Testis (tissue), 2 donors: ENCODE measurements around the gene KLHDC10.

Source experiments
- POLR2A ChIP-seq: fragments of 450-650 bp; IDR thresholded peaks from one replicate; pipeline ENCODE4 v1.6.1; 2017; ENCODE audit warnings: antibody characterized with exemption, mild to moderate bottlenecking, moderate library complexity
- TF ChIP-seq, protein P1 (sequence below), 3 experiments: fragments of 450-650 bp in 2 of 3; fragments of 200-600 bp in 1 of 3; sonication (generic) in 1 of 3; IDR thresholded peaks; one replicate each; pipeline ENCODE4 v1.5.1; 2016 to 2019; ENCODE audit warnings: antibody characterized with exemption in 3 of 3, mild to moderate bottlenecking in 2 of 3, moderate library complexity in 1 of 3

DNA sequence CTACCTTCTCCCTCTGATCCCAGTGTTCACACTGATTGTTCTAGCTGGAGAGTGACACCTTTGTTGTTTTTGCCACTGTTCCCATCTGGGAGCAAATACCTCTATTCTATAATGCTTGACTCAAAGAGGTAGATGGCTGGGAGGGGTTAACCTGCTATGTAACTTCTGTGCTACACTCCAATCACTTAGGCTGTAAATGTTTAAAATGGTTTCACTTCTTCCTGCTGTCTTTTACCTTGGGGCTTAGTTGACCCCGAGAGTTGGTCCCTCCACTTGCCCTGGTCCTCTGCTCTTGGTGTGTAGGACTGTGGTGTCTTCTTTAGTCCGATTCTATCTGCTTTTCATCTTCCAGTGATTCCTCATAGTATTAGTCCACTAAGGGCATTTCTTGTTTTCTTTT lies 22.3 kb downstream of the KLHDC10 start:
- TF ChIP-seq, protein P1, sequence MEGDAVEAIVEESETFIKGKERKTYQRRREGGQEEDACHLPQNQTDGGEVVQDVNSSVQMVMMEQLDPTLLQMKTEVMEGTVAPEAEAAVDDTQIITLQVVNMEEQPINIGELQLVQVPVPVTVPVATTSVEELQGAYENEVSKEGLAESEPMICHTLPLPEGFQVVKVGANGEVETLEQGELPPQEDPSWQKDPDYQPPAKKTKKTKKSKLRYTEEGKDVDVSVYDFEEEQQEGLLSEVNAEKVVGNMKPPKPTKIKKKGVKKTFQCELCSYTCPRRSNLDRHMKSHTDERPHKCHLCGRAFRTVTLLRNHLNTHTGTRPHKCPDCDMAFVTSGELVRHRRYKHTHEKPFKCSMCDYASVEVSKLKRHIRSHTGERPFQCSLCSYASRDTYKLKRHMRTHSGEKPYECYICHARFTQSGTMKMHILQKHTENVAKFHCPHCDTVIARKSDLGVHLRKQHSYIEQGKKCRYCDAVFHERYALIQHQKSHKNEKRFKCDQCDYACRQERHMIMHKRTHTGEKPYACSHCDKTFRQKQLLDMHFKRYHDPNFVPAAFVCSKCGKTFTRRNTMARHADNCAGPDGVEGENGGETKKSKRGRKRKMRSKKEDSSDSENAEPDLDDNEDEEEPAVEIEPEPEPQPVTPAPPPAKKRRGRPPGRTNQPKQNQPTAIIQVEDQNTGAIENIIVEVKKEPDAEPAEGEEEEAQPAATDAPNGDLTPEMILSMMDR (IDR thresholded peaks at IDR 0.05) = no peak
- no peak for TF ChIP-seq POLR2A
